ENCODE results near the gene COA5.

GRCh38 chr2:98607741-98608115, 584 bp downstream of the COA5 start:
- TF ChIP-seq CTCF (conservative IDR thresholded peaks at IDR 0.05; ENCODE audit: low read depth in 2 of 2) (no peak), ETS1 (IDR thresholded peaks at IDR 0.05) (no peak), EZH2 (IDR thresholded peaks at IDR 0.05; ENCODE audit: low read depth, unreplicated experiment) (no peak), POLR2AphosphoS5 (IDR thresholded peaks at IDR 0.05; ENCODE audit: low read depth) (no peak)
